IPS-20b (cell line): ENCODE data around the gene DLX4.

Experiments
- H3K27ac ChIP-seq: one replicate; pipeline ENCODE4 v1.5.1; 2013; ENCODE audit warnings: low read length
- H3K27me3 ChIP-seq: 2 replicates; pipeline ENCODE4 v1.6.1; 2013; ENCODE audit warnings: mild to moderate bottlenecking, low read length, inconsistent platforms; ENCODE audit not compliant: insufficient read depth
- H3K36me3 ChIP-seq: 2 replicates; pipeline ENCODE4 v1.6.1; 2013; ENCODE audit warnings: low read depth, mild to moderate bottlenecking, inconsistent platforms, low read length, moderate library complexity; ENCODE audit not compliant: insufficient read depth
- H3K4me1 ChIP-seq: 2 replicates; pipeline ENCODE4 v1.6.1; 2013; ENCODE audit warnings: mild to moderate bottlenecking, control low read depth, inconsistent platforms, low read length, moderate library complexity; ENCODE audit not compliant: insufficient read depth
- H3K4me3 ChIP-seq: 2 replicates; pipeline ENCODE4 v1.5.1; 2013; ENCODE audit warnings: mild to moderate bottlenecking, low read length, inconsistent platforms
- H3K9ac ChIP-seq: 2 replicates; pipeline ENCODE4 v1.6.1; 2013; ENCODE audit warnings: low read depth, mild to moderate bottlenecking, inconsistent platforms, low read length, moderate library complexity
- H3K9me3 ChIP-seq: 2 replicates; pipeline ENCODE4 v1.6.1; 2013; ENCODE audit warnings: mild to moderate bottlenecking, low read depth, low read length, inconsistent platforms; ENCODE audit not compliant: insufficient read depth

DLX4 gene

DNA sequence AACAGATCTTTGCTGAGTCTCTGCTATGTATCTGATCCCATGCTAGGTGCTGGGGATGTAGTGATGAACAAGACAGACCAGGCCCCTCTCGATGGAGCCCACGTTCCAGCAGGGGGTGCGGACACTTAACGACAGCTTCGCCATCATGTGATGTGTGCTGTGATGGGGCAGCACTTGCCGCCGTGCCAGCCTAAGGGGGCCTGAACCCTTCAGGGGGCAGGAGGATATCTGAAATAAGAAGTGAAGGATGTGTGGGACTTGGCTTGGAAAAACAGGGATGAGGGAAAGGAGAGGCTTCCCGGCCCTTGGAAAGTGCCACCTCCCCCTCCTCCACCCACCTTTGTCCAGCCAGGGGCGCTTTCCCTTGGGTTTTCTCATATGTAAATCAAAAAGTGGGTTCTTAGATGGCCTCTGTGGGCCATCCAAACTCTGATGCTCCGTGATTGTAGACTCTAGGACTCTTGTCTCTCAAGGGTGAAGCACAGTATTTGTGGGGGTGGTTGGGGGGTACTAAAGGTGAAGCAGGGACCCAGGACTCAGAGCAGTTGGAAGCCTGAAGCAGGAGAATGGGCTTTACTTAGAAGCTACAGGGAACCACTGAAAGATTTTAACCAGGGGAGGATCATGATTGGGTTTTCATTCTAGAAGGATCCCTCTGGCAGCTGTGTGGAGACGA is 30.0 kb downstream of the DLX4 start:
- Histone ChIP-seq H3K27me3 (peaks cover 86% of the 10 kb centered on the region), H3K4me3 (no peak overlapping the region), H3K27ac (no peak overlapping the region), H3K36me3 (no peaks in the 10 kb centered on the region), H3K4me1 (peaks cover 5% of the 10 kb centered on the region; the same call in 1 of the 2 replicates), H3K9me3 (peaks cover 5% of the 10 kb centered on the region; the same call in 1 of the 2 replicates), H3K9ac (no peak overlapping the region)

DNA sequence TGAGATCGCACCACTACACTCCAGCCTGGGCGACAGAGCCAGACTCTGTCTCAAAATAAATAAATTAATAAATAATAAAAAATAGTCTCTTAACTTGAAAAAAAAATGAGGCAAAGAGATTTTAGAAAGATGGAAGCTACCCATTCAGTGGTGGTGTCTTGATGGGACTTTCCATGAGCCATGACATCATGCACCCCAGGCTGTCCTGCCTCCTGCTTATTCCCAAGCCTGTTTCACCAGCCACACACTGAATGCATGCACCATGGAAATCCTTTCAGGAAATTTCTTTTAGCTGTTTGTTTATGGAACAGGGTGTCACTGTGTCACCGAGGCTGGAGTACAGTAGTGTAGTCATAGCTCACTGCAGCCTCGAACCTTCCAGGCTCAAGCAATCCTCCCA is 34.9 kb downstream of the DLX4 start:
- peaks cover 44% of the 10 kb centered on the region for H3K27me3 ChIP-seq
- H3K9me3 ChIP-seq, result no peaks in the 10 kb centered on the region
- no peak overlapping the region for H3K4me3 ChIP-seq
- no peaks in the 10 kb centered on the region for H3K4me1 ChIP-seq
- H3K9ac ChIP-seq, result no peak overlapping the region
- no peak overlapping the region for H3K27ac ChIP-seq
- H3K36me3 ChIP-seq, result no peaks in the 10 kb centered on the region

DNA sequence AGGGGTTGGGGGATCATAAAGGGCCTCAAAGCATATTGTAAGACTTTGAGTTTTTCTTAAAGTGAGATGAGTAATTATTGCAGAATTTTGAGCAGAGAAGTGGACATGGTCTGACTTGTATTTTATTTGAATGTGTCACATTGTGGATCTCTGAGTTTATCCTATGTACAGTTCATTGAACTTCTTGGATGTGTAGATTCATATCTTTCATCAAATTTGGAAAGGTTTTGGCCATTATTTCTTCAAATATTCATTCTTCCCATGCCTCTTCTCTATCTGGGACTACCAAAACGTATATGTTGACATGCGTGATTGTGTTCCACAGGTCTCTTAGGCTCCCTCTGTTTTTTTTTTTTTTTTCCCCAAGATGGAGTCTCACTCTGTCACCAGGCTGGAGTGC is 40.3 kb downstream of the DLX4 start:
- Histone ChIP-seq H3K36me3 (no peaks in the 10 kb centered on the region), H3K9me3 (peaks cover 8% of the 10 kb centered on the region; the same call in 1 of the 2 replicates), H3K27ac (no peak overlapping the region), H3K4me1 (no peaks in the 10 kb centered on the region), H3K9ac (no peak overlapping the region), H3K27me3 (0 out of 2 replicates have a peak, but pooled peaks cover 6% of the 10 kb centered on the region), H3K4me3 (no peak overlapping the region)

DNA sequence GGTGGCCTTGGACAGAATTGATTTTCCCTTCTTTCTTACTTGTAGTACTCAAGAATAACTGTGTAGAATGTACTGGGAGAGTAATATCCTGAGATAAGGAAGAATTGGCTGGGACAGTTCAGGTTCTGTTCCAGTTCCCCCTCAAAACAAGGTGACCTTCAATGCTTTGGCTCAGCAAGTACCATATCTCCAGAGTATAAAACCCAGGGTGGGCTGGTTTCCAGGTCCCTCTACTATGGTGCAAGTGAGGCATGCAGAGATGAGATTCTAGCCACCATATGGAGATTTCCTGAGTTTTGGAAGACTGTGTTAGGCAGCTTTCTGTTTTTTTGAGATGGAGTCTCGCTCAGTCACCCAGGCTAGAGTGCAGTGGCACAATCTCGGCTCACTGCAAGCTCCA is 44.1 kb downstream of the DLX4 start:
- no peak overlapping the region for H3K27ac ChIP-seq
- H3K4me1 ChIP-seq, result no peaks in the 10 kb centered on the region
- H3K36me3 ChIP-seq, result no peaks in the 10 kb centered on the region
- H3K9me3 ChIP-seq, result peaks cover 9% of the 10 kb centered on the region; the same call in 1 of the 2 replicates
- H3K4me3 ChIP-seq, result no peak overlapping the region
- H3K27me3 ChIP-seq, result 0 out of 2 replicates have a peak, but pooled peaks cover 5% of the 10 kb centered on the region
- no peak overlapping the region for H3K9ac ChIP-seq

DNA sequence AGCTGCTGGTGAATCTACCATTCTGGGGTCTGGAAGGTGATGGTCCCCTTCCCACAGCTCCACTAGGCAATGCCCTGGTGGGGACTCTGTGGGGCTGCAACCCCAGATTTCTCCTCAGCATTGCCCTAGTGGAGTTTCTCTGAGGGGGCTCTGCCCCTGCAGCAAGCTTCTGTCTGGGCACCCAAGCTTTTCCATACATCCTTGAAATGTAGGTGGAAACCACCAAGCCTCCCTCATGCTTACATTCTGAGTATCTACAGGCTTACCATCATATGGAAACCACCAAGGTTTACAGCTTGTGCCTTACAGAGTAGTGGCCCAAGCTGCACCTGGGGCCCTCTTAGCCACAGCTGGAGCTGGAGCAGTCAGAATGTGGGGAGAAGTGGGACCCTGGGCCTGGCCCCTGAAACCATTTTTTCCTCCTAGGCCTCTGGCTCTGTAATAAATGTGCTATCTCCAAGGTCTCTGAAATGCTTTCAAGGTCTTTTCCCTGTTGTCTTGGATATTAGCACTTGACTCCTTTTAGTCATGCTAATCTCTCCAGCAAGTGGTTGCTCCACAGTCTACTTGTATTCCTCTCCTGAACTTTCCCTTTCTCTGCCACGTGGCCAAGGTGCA is 45.6 kb downstream of the DLX4 start:
- H3K9me3 ChIP-seq, result peaks cover 9% of the 10 kb centered on the region; the same call in 1 of the 2 replicates
- H3K36me3 ChIP-seq, result no peaks in the 10 kb centered on the region
- no peak overlapping the region for H3K4me3 ChIP-seq
- H3K4me1 ChIP-seq, result no peaks in the 10 kb centered on the region
- H3K27me3 ChIP-seq, result no peaks in the 10 kb centered on the region
- H3K9ac ChIP-seq, result no peak overlapping the region
- no peak overlapping the region for H3K27ac ChIP-seq

DNA sequence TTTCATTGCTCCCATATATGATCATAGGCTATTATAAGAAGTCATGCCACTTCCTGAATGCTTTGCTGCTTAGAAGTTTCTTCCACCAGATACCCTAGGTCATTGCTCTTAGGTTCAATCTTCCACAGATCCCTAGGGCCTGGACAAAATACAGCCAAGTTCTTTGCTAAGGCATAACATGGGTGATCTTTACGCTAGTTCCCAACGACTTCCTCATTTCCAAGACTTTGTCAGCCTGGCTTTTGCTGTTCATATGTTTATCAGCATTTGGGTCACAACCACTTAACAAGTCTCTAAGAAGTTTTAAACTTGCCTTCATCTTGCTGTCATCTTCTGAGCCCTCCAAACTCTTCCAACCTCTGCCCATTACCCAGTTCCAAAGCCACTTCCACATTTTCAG is 46.2 kb downstream of the DLX4 start:
- no peaks in the 10 kb centered on the region for H3K4me1 ChIP-seq
- H3K4me3 ChIP-seq, result no peak overlapping the region
- no peaks in the 10 kb centered on the region for H3K27me3 ChIP-seq
- no peak overlapping the region for H3K9ac ChIP-seq
- H3K36me3 ChIP-seq, result no peaks in the 10 kb centered on the region
- H3K9me3 ChIP-seq, result peaks cover 9% of the 10 kb centered on the region; the same call in 1 of the 2 replicates
- H3K27ac ChIP-seq, result no peak overlapping the region

DNA sequence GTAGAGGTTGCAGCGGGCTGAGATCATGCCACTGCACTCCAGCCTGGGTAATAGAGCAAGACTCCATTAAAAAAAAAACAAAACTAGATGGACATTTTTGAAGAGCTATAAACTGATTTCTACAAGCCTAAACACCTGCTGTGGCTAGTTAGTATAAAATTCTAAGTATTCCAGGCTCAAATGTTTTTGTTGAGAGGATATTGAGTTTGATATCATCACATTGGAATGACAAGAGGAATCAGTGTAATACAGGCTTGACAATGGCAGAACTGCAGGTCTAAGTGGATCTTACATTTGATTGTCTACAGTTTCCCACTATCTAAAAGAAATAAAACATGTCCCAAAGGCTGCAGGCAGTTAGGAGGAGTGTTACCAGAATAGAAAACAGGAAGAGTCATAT is 49.9 kb downstream of the DLX4 start:
- no peaks in the 10 kb centered on the region for H3K4me1 ChIP-seq
- H3K9me3 ChIP-seq, result peaks cover 5% of the 10 kb centered on the region
- no peaks in the 10 kb centered on the region for H3K27me3 ChIP-seq
- no peak overlapping the region for H3K9ac ChIP-seq
- H3K36me3 ChIP-seq, result no peaks in the 10 kb centered on the region
- H3K4me3 ChIP-seq, result no peak overlapping the region
- no peak overlapping the region for H3K27ac ChIP-seq

DNA sequence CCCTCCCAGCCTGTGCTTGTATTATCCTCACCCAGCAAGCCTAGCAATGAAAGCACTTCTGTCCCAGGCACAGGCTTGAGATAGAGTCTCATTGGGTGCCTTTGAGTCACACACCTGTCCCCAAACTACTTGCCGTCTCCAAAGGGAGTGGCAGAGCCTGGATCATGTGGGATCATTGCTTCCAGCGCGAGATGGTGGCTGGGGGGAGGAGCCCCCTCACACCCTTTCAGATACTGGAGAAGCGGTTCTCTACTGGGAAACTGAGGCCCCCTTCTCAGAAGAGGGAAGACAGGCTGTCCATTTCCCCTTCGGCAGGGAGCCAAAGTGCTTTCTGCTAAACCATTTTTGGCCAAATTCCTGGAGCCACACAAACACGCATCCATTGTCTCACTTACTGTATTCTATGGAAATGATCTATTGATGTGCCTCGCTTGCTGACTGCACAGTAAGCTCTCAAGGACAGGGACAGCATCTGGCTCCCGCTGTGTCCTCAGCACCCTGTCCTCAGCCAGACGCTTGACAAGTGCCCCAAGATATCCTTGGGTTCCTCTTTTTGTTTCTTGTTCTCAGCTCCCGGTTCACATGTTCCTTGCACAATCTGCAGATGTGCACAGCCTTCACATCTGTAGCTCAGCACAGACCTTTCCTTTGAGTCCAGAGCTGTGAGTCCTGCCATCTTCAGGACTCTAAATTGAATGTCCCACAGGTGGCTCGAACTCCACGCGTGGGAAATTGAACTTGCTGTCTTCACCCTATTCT is 52.0 kb downstream of the DLX4 start:
- no peak overlapping the region for H3K4me3 ChIP-seq
- H3K27me3 ChIP-seq, result no peaks in the 10 kb centered on the region
- no peak overlapping the region for H3K27ac ChIP-seq
- no peak overlapping the region for H3K9ac ChIP-seq
- H3K9me3 ChIP-seq, result peaks cover 11% of the 10 kb centered on the region
- H3K4me1 ChIP-seq, result no peaks in the 10 kb centered on the region
- no peaks in the 10 kb centered on the region for H3K36me3 ChIP-seq

DNA sequence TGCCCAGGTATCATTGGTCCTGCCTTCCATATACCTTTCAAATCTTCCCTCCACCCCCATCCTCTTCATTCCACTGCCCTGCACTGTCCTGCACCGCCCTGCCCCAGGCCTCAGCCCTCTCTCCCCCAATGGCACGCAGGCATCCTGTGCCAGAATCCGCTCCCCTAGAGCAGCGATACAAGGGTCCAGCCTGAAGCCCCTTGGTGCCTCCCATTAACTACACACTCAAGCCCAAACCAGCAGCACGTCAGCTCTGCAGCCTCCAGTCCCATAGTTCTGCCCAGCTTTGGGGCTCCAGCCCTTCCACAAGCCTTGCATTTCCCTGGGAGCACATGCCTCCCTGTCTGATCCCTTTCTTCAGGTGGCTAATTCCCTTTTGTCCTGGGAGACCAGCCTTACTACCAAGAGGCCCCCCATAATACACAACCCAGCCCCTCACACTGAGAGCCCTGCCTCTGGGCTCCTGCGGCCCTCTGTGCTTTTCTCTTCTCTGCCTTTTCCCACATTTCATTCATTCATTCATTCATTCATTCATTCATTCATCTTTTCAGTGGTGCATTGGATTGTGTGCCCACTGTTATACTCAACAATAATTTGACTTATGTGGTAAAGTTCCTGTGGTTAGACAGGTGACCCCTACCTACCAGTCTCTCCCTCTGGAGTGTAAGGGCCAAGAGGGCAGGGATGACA is 52.8 kb downstream of the DLX4 start:
- H3K27ac ChIP-seq, result no peak overlapping the region
- H3K9ac ChIP-seq, result no peak overlapping the region

DNA sequence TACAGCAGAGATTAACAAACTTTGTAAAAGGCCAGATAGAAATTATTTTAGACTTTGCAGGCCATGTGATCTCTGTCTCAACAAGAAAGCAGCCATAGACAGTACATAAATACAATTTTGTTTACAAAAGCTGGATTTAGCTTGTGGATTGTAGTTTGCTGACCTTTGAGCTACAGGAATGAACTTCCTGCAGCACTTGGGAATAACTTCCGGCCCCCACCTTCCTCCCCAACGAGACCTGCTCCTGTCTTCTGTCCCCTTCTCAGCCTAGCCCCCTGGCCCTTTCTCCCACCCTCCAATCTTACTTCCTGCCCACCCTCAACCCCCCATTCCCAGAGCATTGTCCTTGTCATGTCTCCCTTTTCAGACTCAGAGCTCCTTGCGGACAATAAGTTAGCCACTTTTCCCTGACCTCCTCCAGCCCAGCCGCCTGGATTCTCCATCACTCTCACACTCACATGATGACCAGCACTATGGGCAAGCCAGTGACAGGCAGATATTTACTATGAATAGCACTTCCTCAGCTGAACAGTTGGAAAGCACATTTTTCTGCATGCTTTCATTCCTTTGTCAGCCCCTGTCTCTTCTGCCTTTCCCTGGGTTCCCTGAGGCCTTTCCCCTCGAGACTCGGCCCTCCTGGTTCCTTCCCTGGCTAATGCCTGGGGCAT is 53.6 kb downstream of the DLX4 start:
- Histone ChIP-seq H3K9me3 (peaks cover 11% of the 10 kb centered on the region), H3K27ac (no peak overlapping the region), H3K9ac (no peak overlapping the region)

More for the DNA sequence above, 52.8 kb downstream of the DLX4 start:
- H3K4me3 ChIP-seq, result no peak overlapping the region
- 0 out of 2 replicates have a peak, but pooled peaks cover 3% of the 10 kb centered on the region for H3K4me1 ChIP-seq
- H3K27me3 ChIP-seq, result no peaks in the 10 kb centered on the region
- no peaks in the 10 kb centered on the region for H3K36me3 ChIP-seq
- H3K9me3 ChIP-seq, result peaks cover 11% of the 10 kb centered on the region

DNA sequence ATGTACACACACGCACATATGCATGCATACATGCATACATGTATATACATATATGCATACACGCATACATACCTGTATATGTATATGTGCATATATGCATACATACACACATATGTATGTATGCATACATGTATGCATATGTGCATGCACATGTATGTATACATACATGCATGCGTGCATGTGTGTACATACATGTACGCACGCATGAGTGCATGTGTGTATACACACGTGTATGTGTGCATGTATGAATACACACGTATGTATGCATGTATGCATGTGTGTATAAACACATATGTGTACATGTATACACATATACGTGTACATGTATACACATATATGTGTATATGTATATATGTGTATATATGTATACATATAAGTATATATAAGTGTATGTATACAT is 54.5 kb downstream of the DLX4 start:
- peaks cover 6% of the 10 kb centered on the region for H3K27me3 ChIP-seq
- peaks cover 13% of the 10 kb centered on the region for H3K4me1 ChIP-seq
- no peak overlapping the region for H3K9ac ChIP-seq
- H3K9me3 ChIP-seq, result peaks cover 11% of the 10 kb centered on the region
- H3K4me3 ChIP-seq, result no peak overlapping the region
- H3K27ac ChIP-seq, result no peak overlapping the region
- no peaks in the 10 kb centered on the region for H3K36me3 ChIP-seq

More for the DNA sequence above, 53.6 kb downstream of the DLX4 start:
- peaks cover 1% of the 10 kb centered on the region for H3K27me3 ChIP-seq
- no peak overlapping the region for H3K4me3 ChIP-seq
- peaks cover 6% of the 10 kb centered on the region; the same call in 1 of the 2 replicates for H3K4me1 ChIP-seq
- no peaks in the 10 kb centered on the region for H3K36me3 ChIP-seq
